ENCODE data around the gene OPRM1. TPM values are rescaled to one million over a fixed set of nuclear protein-coding genes. Genes with fewer than 3 reads are reported as not detected.

OPRM1 gene
- total and polyA plus RNA-seq, 2 of the 8 experiments (the other 6 are each of a cell fraction or from before 2014, with no cell fraction given) = not detected

DNA sequence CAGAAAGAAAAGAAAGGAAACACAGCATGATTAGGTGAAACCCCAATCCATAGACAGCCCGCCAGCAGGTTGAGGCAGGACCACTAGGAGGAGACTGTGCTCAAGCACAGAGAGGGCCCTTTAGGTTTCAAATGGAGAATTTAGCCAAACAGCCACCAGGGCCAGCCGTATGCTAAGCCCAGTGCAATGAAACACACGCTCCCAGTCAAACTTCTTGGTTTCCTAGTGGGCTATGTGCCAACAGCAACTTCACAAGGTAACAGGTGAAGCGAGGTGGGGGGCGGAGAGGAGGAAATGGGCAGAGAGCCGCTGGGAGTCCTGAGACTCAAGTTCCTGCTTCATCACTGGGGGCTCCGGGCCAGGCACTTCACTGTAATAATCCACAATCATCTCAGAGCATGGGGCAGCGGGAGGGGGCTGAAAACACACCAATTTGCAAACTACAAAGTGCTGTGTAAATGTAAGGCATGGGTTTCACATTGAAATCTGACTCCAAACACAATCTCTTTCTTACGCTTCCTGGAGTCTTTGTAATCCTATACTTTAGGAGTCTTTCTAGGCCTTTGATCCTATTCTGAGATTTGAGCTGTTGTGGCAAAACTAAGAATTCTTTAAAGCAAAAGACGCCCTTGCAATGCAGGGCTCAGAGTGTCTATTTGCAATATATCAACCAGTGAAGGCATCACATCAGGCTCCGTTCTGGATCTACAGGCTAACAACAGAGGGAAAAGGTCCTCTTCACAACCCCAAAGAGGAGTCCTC lies 117.3 kb downstream of the OPRM1 start:
- no peak overlapping the region for H2BK20ac ChIP-seq (ENCODE audit: low read length)
- H2BK15ac ChIP-seq (ENCODE audit: low read length) = no peak overlapping the region
- H3K79me2 ChIP-seq (ENCODE audit: control insufficient read depth in 1 of 2, insufficient read depth in 2 of 2, low read length in 2 of 2) = no peaks in the 10 kb centered on the region
- H3K27me3 ChIP-seq (replicated peaks in 1 of 4; ENCODE audit: control insufficient read depth in 3 of 4, extremely low read depth in 1 of 4, insufficient read depth in 3 of 4, low read length in 3 of 4) = no peaks in the 10 kb centered on the region
- no peak overlapping the region for H3K56ac ChIP-seq (replicated peaks; ENCODE audit: insufficient read length, low read depth, low read length)
- no peak overlapping the region for H2BK12ac ChIP-seq (ENCODE audit: low read depth, low read length)
- no peak overlapping the region for H2BK120ac ChIP-seq (replicated peaks; ENCODE audit: low read depth, low read length)
- H3K27ac ChIP-seq (ENCODE audit: low read depth, low read length) = no peak overlapping the region
- H2AK5ac ChIP-seq (ENCODE audit: low read depth, low read length) = no peak overlapping the region
- H3K9me3 ChIP-seq (ENCODE audit: insufficient read depth in 2 of 2, low read depth in 1 of 2, low read length in 1 of 2) = peaks cover 9 to 12% of the 10 kb centered on the region in 2 experiments
- no peak overlapping the region for H4K5ac ChIP-seq (ENCODE audit: insufficient read length, low read depth, low read length)
- no peak overlapping the region for H2AFZ ChIP-seq (ENCODE audit: low read length)
- no peak overlapping the region for H3K4ac ChIP-seq (replicated peaks; ENCODE audit: insufficient read length, low read depth, low read length)
- H3K9ac ChIP-seq (replicated peaks in 1 of 4; ENCODE audit: extremely low read depth in 1 of 4, low read depth in 3 of 4, low read length in 3 of 4) = no peak overlapping the region
- H3K18ac ChIP-seq (ENCODE audit: extremely low read depth, low read length) = no peak overlapping the region
- no peaks in the 10 kb centered on the region for H3K36me3 ChIP-seq (ENCODE audit: control insufficient read depth in 2 of 4, insufficient read depth in 4 of 4, low read length in 3 of 4)
- H3K4me1 ChIP-seq (replicated peaks in 1 of 4; ENCODE audit: control insufficient read depth in 3 of 4, insufficient read depth in 4 of 4, low read length in 3 of 4) = no peaks in the 10 kb centered on the region
- no peak overlapping the region for H3K4me3 ChIP-seq (ENCODE audit: extremely low read depth in 1 of 4, insufficient read depth in 2 of 4, low read depth in 3 of 4, low read length in 4 of 4)
- no peaks in the 10 kb centered on the region for H3K79me1 ChIP-seq (ENCODE audit: low read depth, low read length)
- DNase-seq (ENCODE audit: low read depth in 1 of 2, low spot score in 2 of 2) (peak in 1 of 2 experiments; percentile 48), FAIRE-seq (no peak)
- no peak overlapping the region for H2BK5ac ChIP-seq (ENCODE audit: low read depth, low read length)
- no peak for TF ChIP-seq CTBP2 (IDR thresholded peaks at IDR 0.05; ENCODE audit: borderline replicate concordance, insufficient read depth, insufficient read length, low read length)
- TF ChIP-seq SIRT6 (IDR thresholded peaks at IDR 0.05; ENCODE audit: low read length) = no peak
- TF ChIP-seq RAD21 (IDR thresholded peaks at IDR 0.05 in 1 of 2, conservative IDR thresholded peaks at IDR 0.05 in 1 of 2; ENCODE audit: low read depth in 2 of 2, low read length in 2 of 2) = peak; percentile 84 to 86
- no peak for TF ChIP-seq TEAD4 (IDR thresholded peaks at IDR 0.05; ENCODE audit: low read depth, low read length)
- TF ChIP-seq, protein P1, sequence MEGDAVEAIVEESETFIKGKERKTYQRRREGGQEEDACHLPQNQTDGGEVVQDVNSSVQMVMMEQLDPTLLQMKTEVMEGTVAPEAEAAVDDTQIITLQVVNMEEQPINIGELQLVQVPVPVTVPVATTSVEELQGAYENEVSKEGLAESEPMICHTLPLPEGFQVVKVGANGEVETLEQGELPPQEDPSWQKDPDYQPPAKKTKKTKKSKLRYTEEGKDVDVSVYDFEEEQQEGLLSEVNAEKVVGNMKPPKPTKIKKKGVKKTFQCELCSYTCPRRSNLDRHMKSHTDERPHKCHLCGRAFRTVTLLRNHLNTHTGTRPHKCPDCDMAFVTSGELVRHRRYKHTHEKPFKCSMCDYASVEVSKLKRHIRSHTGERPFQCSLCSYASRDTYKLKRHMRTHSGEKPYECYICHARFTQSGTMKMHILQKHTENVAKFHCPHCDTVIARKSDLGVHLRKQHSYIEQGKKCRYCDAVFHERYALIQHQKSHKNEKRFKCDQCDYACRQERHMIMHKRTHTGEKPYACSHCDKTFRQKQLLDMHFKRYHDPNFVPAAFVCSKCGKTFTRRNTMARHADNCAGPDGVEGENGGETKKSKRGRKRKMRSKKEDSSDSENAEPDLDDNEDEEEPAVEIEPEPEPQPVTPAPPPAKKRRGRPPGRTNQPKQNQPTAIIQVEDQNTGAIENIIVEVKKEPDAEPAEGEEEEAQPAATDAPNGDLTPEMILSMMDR (IDR thresholded peaks at IDR 0.05; ENCODE audit: control extremely low read depth in 1 of 3, insufficient read depth in 1 of 3, low read depth in 1 of 3, low read length in 3 of 3) = peak; percentile 75 to 94 (median 77)
- no peak for TF ChIP-seq HDAC2 (IDR thresholded peaks at IDR 0.05; ENCODE audit: borderline replicate concordance in 1 of 2, low read depth in 2 of 2, low read length in 2 of 2)
- no peaks in the 10 kb centered on the region for H3K23me2 ChIP-seq (ENCODE audit: low read depth, low read length)
- no peak overlapping the region for H4K8ac ChIP-seq (ENCODE audit: extremely low read depth, insufficient read depth, low read length)
- 87% methylated on average over 11 of the region's 11 CpGs; no CpG with 5 or more reads in 1 of the 2 experiments for WGBS, 2 experiments (ENCODE audit: extremely low coverage in 1 of 2, insufficient coverage in 1 of 2, insufficient read length in 1 of 2, insufficient replicate concordance in 2 of 2, low coverage in 1 of 2, low lambda C conversion rate in 2 of 2, missing lambda C conversion rate in 1 of 2)
- no peak overlapping the region for H3K4me2 ChIP-seq (ENCODE audit: insufficient read depth in 1 of 2, low read depth in 2 of 2, low read length in 2 of 2)
- no peak overlapping the region for H3K23ac ChIP-seq (ENCODE audit: insufficient read length)
- no peak overlapping the region for H3K14ac ChIP-seq (ENCODE audit: insufficient read length)
- POLR2A ChIA-PET (ENCODE audit: partially characterized antibody) = no interaction called here
- CTCF ChIA-PET (ENCODE audit: partially characterized antibody) = interaction anchor here (1.4 to 5.2 kb wide), 5 partner anchors 10 to 290 kb away, joined by 3 to 30 read pairs (median 4); no protein-coding TSS in a partner anchor
- H4K91ac ChIP-seq (replicated peaks; ENCODE audit: insufficient read length, low read length) = no peak overlapping the region
- no peaks in the 10 kb centered on the region for H4K20me1 ChIP-seq (replicated peaks in 1 of 2; ENCODE audit: control insufficient read depth in 1 of 2, insufficient read depth in 2 of 2, low read length in 2 of 2)

Measured in H1 (cell line).